ENCODE results near the gene CDC42BPG. TPM values are rescaled to one million over a fixed set of nuclear protein-coding genes. Genes with fewer than 3 reads are reported as not detected.
A peak's percentile ranks its signal among the peaks of the same experiment; 100 is the strongest.

CDC42BPG gene
- total RNA-seq, 1 experiment from 2014 or later = 24.9 TPM

- H3K27ac Mint-ChIP-seq = peak overlapping the region; percentile 23 to 79 (median 52); a peak in 4 of 7 replicates
- Histone ChIP-seq H2BK12ac (ENCODE audit: insufficient read length, low read depth, low read length) (no peak overlapping the region), H3K4me1 (ENCODE audit: insufficient read depth, low read length) (no peaks in the 10 kb centered on the region), H2BK15ac (ENCODE audit: low read depth, low read length) (no peak overlapping the region; the same call in 1 of the 2 replicates), H3K18ac (ENCODE audit: insufficient read length, low read depth, low read length) (no peak overlapping the region), H4K20me1 (ENCODE audit: control insufficient read depth, insufficient read depth, insufficient read length) (no peaks in the 10 kb centered on the region), H2BK20ac (ENCODE audit: low read depth, low read length, poor library complexity, severe bottlenecking) (no peak overlapping the region), H3K14ac (ENCODE audit: insufficient read depth, low read length) (no peak overlapping the region; the same call in 1 of the 2 replicates), H2BK120ac (ENCODE audit: low read depth, low read length, poor library complexity, severe bottlenecking) (no peak overlapping the region), H3K79me2 (ENCODE audit: insufficient read depth, low read length) (no peaks in the 10 kb centered on the region), H3K23ac (ENCODE audit: insufficient read length, low read depth, low read length) (no peak overlapping the region), H4K91ac (ENCODE audit: insufficient read length, low read depth, low read length) (no peak overlapping the region), H3K79me1 (ENCODE audit: insufficient read depth, low read depth, low read length, poor library complexity, severe bottlenecking) (no peaks in the 10 kb centered on the region), H3T11ph (ENCODE audit: low read length) (no peak overlapping the region), H3K9me3 (ENCODE audit: control insufficient read depth, low read depth, low read length) (no peaks in the 10 kb centered on the region), H4K8ac (replicated peaks; ENCODE audit: insufficient read length, low read depth, low read length) (no peak overlapping the region), H3K4ac (ENCODE audit: low read depth, low read length) (no peak overlapping the region), H3K9ac (ENCODE audit: extremely low read depth, insufficient read length, low read length) (no peak overlapping the region), H3K27me3 (ENCODE audit: insufficient read depth, low read length) (no peaks in the 10 kb centered on the region), H4K5ac (ENCODE audit: insufficient read length, low read depth, low read length) (no peak overlapping the region), H3K4me2 (ENCODE audit: insufficient read depth, insufficient read length, low read length) (no peak overlapping the region), H2BK5ac (ENCODE audit: insufficient read length, low read length) (no peak overlapping the region), H2AFZ (ENCODE audit: low read length) (no peak overlapping the region), H3K27ac (ENCODE audit: insufficient read length, low read depth, low read length) (no peak overlapping the region), H3K23me2 (ENCODE audit: insufficient read length, low read depth, low read length, poor library complexity, severe bottlenecking) (peaks cover 6% of the 10 kb centered on the region), H3K56ac (ENCODE audit: insufficient read length, low read depth, low read length) (no peak overlapping the region), H2AK5ac (ENCODE audit: insufficient read length, low read length) (no peak overlapping the region)
- peaks cover 0 to 20% (median 5%) of the 10 kb centered on the region in 3 experiments; a peak in 5 of 7 replicates for H3K36me3 Mint-ChIP-seq (ENCODE audit: insufficient read depth in 1 of 3, low read depth in 3 of 3)
- WGBS (ENCODE audit: extremely low coverage, insufficient read length, low lambda C conversion rate) = no CpG with 5 or more reads among the region's 15 CpGs
- peaks cover 23 to 32% of the 10 kb centered on the region in 2 experiments for H3K4me1 Mint-ChIP-seq
- H3K4me3 Mint-ChIP-seq = no peak overlapping the region
- TF ChIP-seq CTCF (conservative IDR thresholded peaks at IDR 0.05) = no peak
- no peaks in the 10 kb centered on the region; a peak in 2 of 5 replicates for H3K9me3 Mint-ChIP-seq
- peaks cover 2% of the 10 kb centered on the region for H3K27me3 Mint-ChIP-seq (ENCODE audit: low read depth)
- no peak for DNase-seq
These were observed 2.7 kb downstream of the CDC42BPG start for GRCh38 chr11:64841592-64842365.
